ENCODE results near the gene NOD1. TPM values are rescaled to one million over a fixed set of nuclear protein-coding genes. Genes with fewer than 3 reads are reported as not detected.

Gene NOD1
- total RNA-seq, 4 donors from 2014 or later, result 12.4 to 18.3 (median 15.6) TPM

DNA sequence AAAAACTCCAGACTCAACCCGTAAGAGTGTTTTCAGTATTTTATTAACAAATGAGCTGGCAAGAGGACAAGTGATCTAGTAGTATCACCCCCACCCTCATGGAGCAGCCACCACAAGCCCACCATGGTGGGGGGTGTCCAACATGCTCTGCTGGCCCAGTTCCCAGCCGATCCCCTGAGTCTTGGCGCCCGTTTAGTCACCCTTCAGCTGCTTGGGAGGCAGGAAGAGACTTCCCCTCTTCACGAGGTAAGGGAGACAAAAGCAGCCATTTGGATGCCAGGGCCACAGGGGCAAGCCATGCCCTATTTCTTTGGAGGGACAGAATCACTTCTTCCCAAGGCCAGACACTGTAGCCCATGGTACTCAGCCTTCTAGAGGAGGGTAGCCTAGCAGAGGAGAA, 54.1 kb downstream of the NOD1 start:
- DNase-seq, result no peak
- Histone ChIP-seq H3K9me3 (no peaks in the 10 kb centered on the region), H3K36me3 (no peaks in the 10 kb centered on the region), H3K4me3 (no peak overlapping the region), H3K27me3 (no peaks in the 10 kb centered on the region), H3K4me1 (peaks cover under 1 to 19% (median 16%) of the 10 kb centered on the region in 4 donors), H3K27ac (no peak overlapping the region)
- in situ Hi-C loops (cut with MboI; ENCODE audit: low pct_ligation_motif_present in 1 of 4, low pct_unique_long_range_greater_than_20kb in 1 of 4, low sequenced_read_pairs in 3 of 4), result loop anchor here in 2 of 4 donors (25.0 kb wide), 1 partner anchor 262 kb away; no protein-coding TSS in a partner anchor
- intact Hi-C loops (cut with DNase I; ENCODE audit: low total_unique reads), result no loop called here
- 88 to 100% methylated on average over 1 to 5 of the region's 5 CpGs for WGBS, 2 donors (ENCODE audit: low coverage in 1 of 2)
- TF ChIP-seq EP300 (IDR thresholded peaks at IDR 0.05; ENCODE audit: low read depth) (no peak), POLR2A (IDR thresholded peaks at IDR 0.05) (no peak), POLR2AphosphoS5 (IDR thresholded peaks at IDR 0.05) (no peak)
- TF ChIP-seq, protein P1, sequence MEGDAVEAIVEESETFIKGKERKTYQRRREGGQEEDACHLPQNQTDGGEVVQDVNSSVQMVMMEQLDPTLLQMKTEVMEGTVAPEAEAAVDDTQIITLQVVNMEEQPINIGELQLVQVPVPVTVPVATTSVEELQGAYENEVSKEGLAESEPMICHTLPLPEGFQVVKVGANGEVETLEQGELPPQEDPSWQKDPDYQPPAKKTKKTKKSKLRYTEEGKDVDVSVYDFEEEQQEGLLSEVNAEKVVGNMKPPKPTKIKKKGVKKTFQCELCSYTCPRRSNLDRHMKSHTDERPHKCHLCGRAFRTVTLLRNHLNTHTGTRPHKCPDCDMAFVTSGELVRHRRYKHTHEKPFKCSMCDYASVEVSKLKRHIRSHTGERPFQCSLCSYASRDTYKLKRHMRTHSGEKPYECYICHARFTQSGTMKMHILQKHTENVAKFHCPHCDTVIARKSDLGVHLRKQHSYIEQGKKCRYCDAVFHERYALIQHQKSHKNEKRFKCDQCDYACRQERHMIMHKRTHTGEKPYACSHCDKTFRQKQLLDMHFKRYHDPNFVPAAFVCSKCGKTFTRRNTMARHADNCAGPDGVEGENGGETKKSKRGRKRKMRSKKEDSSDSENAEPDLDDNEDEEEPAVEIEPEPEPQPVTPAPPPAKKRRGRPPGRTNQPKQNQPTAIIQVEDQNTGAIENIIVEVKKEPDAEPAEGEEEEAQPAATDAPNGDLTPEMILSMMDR (IDR thresholded peaks at IDR 0.05), result no peak

DNA sequence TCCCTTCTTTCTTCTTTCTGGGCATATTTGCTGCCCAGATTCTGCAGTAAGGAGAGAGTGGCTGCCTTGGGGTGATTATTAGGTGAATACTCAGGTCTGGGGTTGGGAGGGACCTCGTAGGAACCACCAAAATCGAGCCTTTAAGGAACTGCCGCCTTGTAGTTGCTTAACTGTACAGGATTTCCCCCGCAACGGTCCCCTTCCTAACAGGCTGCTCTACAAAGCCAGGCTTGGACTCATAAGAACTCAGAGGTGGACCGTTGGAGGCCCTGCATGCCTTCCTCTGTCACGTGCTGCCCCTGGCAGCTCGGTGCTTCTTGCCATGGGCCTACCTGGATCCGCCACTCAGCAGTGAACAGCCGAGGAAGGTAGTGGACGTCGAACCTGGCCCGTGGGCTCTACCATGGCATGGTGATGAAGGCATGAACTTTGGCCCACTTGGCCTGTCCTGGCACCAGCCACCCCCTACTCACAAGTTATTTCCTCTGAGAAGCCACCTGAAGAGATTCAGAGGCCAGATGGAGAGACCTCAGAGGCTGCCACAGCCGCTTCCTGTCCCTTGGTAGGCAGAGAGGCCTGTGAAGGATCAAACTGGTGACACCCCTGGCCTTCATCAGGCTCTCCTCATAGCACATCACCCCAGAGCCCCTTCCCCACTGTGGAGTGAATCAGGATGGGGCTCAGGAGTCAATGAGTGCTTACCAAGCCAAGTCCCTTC, 54.6 kb downstream of the NOD1 start:
- TF ChIP-seq, protein P1 (IDR thresholded peaks at IDR 0.05), result no peak
- TF ChIP-seq POLR2A (IDR thresholded peaks at IDR 0.05) (no peak), EP300 (IDR thresholded peaks at IDR 0.05; ENCODE audit: low read depth) (no peak), POLR2AphosphoS5 (IDR thresholded peaks at IDR 0.05) (no peak)
- DNase-seq, result no peak
- Histone ChIP-seq H3K4me1 (peaks cover 0 to 13% (median 11%) of the 10 kb centered on the region in 4 donors), H3K36me3 (no peaks in the 10 kb centered on the region), H3K27ac (no peak overlapping the region), H3K4me3 (no peak overlapping the region), H3K9me3 (no peaks in the 10 kb centered on the region), H3K27me3 (no peaks in the 10 kb centered on the region)
- WGBS, 2 donors (ENCODE audit: low coverage in 1 of 2), result 95% methylated on average over 14 of the region's 14 CpGs; no CpG with 5 or more reads in 1 of the 2 donors
- in situ Hi-C loops (cut with MboI; ENCODE audit: low pct_ligation_motif_present in 1 of 4, low pct_unique_long_range_greater_than_20kb in 1 of 4, low sequenced_read_pairs in 3 of 4) (loop anchor here in 2 of 4 donors (25.0 kb wide), 1 partner anchor 262 kb away; no protein-coding TSS in a partner anchor), intact Hi-C loops (cut with DNase I; ENCODE audit: low total_unique reads) (no loop called here)

DNA sequence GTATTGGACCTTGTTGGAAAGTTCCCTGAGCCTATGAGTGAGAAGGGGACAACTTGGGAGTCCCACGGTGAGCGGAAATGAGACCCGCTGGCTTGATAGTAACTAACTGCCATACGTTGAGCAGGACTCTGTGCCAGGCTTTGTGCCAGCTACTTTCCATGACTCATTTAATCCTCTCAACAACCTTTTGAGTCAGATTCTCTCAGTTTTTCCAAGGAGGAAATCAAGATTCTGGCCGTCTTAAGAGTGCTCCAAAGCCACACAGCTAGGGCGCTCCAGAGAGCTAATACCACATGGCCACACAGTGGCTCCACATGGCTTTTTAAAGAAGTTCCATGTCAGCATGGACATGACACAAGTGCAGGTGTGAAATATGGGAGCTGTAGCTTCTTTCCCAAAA, 55.7 kb downstream of the NOD1 start:
- Histone ChIP-seq H3K27ac (no peak overlapping the region), H3K36me3 (no peaks in the 10 kb centered on the region), H3K9me3 (no peaks in the 10 kb centered on the region), H3K27me3 (no peaks in the 10 kb centered on the region), H3K4me3 (no peak overlapping the region), H3K4me1 (peaks cover 0 to 5% (median under 1%) of the 10 kb centered on the region in 4 donors)
- TF ChIP-seq, protein P1 (IDR thresholded peaks at IDR 0.05), result no peak
- TF ChIP-seq POLR2AphosphoS5 (IDR thresholded peaks at IDR 0.05) (no peak), EP300 (IDR thresholded peaks at IDR 0.05; ENCODE audit: low read depth) (no peak), POLR2A (IDR thresholded peaks at IDR 0.05) (no peak)
- DNase-seq, result no peak
- intact Hi-C loops (cut with DNase I; ENCODE audit: low total_unique reads) (no loop called here), in situ Hi-C loops (cut with MboI; ENCODE audit: low pct_ligation_motif_present in 1 of 4, low pct_unique_long_range_greater_than_20kb in 1 of 4, low sequenced_read_pairs in 3 of 4) (loop anchor here in 2 of 4 donors (25.0 kb wide), 1 partner anchor 261 kb away; no protein-coding TSS in a partner anchor)
- 73 to 88% methylated on average over 3 to 6 of the region's 6 CpGs for WGBS, 2 donors (ENCODE audit: low coverage in 1 of 2)

DNA sequence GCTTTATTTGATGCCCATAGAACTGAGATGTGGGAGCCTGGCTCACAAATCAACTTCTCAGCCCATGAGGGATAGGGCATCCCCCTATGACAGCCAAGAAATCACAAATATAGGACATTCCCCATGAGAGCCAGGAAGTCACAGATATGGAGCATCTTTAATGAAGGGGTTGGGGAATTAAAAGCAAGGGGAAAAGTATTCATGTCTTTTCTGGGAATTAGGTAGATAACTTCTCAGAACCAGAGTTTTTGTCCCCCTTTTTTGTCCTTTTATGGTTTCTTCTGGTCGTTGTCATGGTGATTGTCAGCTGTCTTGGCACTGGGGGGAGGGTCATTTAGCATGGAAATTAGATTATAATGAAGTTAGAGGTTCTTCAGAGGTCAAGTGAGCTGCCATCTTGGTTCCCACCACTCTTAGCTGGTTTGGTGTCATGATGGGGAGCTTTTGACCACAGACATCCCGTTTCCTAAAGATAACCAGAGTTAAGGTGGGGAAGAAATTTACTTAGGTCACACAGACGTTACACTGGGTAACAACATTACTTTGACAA, 56.9 kb downstream of the NOD1 start:
- H3K4me3 ChIP-seq, result no peak overlapping the region
- in situ Hi-C loops (cut with MboI; ENCODE audit: low pct_ligation_motif_present in 1 of 4, low pct_unique_long_range_greater_than_20kb in 1 of 4, low sequenced_read_pairs in 3 of 4), result loop anchor here in 2 of 4 donors (25.0 kb wide), 1 partner anchor 259 kb away; no protein-coding TSS in a partner anchor
- 83 to 89% methylated on average over 2 to 3 of the region's 3 CpGs for WGBS, 2 donors (ENCODE audit: low coverage in 1 of 2)

More for the DNA sequence above, 56.9 kb downstream of the NOD1 start:
- intact Hi-C loops (cut with DNase I; ENCODE audit: low total_unique reads), result no loop called here
- Histone ChIP-seq H3K27ac (no peak overlapping the region), H3K4me1 (peaks cover 0 to 5% (median 0%) of the 10 kb centered on the region in 4 donors), H3K9me3 (no peaks in the 10 kb centered on the region), H3K36me3 (no peaks in the 10 kb centered on the region), H3K27me3 (no peaks in the 10 kb centered on the region)
- DNase-seq, result no peak
- TF ChIP-seq POLR2A (IDR thresholded peaks at IDR 0.05) (no peak), POLR2AphosphoS5 (IDR thresholded peaks at IDR 0.05) (no peak), EP300 (IDR thresholded peaks at IDR 0.05; ENCODE audit: low read depth) (no peak)
- TF ChIP-seq, protein P1 (IDR thresholded peaks at IDR 0.05), result no peak

Data from transverse colon (tissue), 4 donors.